Measurements from ENCODE around the gene TTLL8. TPM values are rescaled to one million over a fixed set of nuclear protein-coding genes. Genes with fewer than 3 reads are reported as not detected.

Gene TTLL8
- total RNA-seq, 4 donors from 2014 or later = not detected

- Histone ChIP-seq H3K27me3 (peaks cover 0 to 62% (median under 1%) of the 10 kb centered on the region in 4 donors), H3K27ac (replicated peaks in 1 of 4) (no peak overlapping the region), H3K4me3 (no peak overlapping the region), H3K36me3 (no peaks in the 10 kb centered on the region), H3K4me1 (no peaks in the 10 kb centered on the region), H3K9me3 (peaks cover 0 to 23% (median 15%) of the 10 kb centered on the region in 4 donors)
- 90% methylated on average over 35 of the region's 36 CpGs for WGBS
- DNase-seq (ENCODE audit: extremely low spot score) = no peak
- TF ChIP-seq CTCF (IDR thresholded peaks at IDR 0.05) = no peak
- no peak for TF ChIP-seq POLR2A (IDR thresholded peaks at IDR 0.05; ENCODE audit: low read depth)
- TF ChIP-seq POLR2AphosphoS5 (IDR thresholded peaks at IDR 0.05) = no peak
- TF ChIP-seq EP300 (IDR thresholded peaks at IDR 0.05) = no peak
- intact Hi-C loops (cut with DNase I) = no loop called here
These were observed 8.6 kb downstream of the TTLL8 start for GRCh38 chr22:50049299-50050195.

- DNase-seq (ENCODE audit: extremely low spot score) = no peak
- Histone ChIP-seq H3K4me1 (no peaks in the 10 kb centered on the region), H3K36me3 (no peaks in the 10 kb centered on the region), H3K9me3 (peaks cover 0 to 16% (median 11%) of the 10 kb centered on the region in 4 donors), H3K4me3 (no peak overlapping the region), H3K27me3 (peaks cover 0 to 64% (median 4%) of the 10 kb centered on the region in 4 donors), H3K27ac (replicated peaks in 1 of 4) (no peak overlapping the region)
- intact Hi-C loops (cut with DNase I) = no loop called here
- 79% methylated on average over 14 of the region's 17 CpGs for WGBS
- TF ChIP-seq CTCF (IDR thresholded peaks at IDR 0.05) (no peak), POLR2A (IDR thresholded peaks at IDR 0.05; ENCODE audit: low read depth) (no peak), EP300 (IDR thresholded peaks at IDR 0.05) (no peak), POLR2AphosphoS5 (IDR thresholded peaks at IDR 0.05) (no peak)
These were observed 9.3 kb downstream of the TTLL8 start for GRCh38 chr22:50048836-50049235.

- no peak for TF ChIP-seq EP300 (IDR thresholded peaks at IDR 0.05)
- TF ChIP-seq CTCF (IDR thresholded peaks at IDR 0.05) = no peak
- TF ChIP-seq POLR2AphosphoS5 (IDR thresholded peaks at IDR 0.05) = no peak
- H3K27ac ChIP-seq (replicated peaks in 1 of 4) = no peak overlapping the region
- WGBS = 84% methylated on average over 10 of the region's 12 CpGs
- no peak for DNase-seq (ENCODE audit: extremely low spot score)
- H3K4me1 ChIP-seq = no peaks in the 10 kb centered on the region
- peaks cover 0 to 10% (median 5%) of the 10 kb centered on the region in 4 donors for H3K9me3 ChIP-seq
- peaks cover 0 to 64% (median 5%) of the 10 kb centered on the region in 4 donors for H3K27me3 ChIP-seq
- H3K36me3 ChIP-seq = no peaks in the 10 kb centered on the region
- H3K4me3 ChIP-seq = no peak overlapping the region
- intact Hi-C loops (cut with DNase I) = no loop called here
These were observed 9.9 kb downstream of the TTLL8 start for GRCh38 chr22:50048061-50048765.

- WGBS = 81% methylated on average over 11 of the region's 16 CpGs
- no peaks in the 10 kb centered on the region for H3K4me1 ChIP-seq
- no peaks in the 10 kb centered on the region for H3K36me3 ChIP-seq
- peaks cover 0 to 71% (median 5%) of the 10 kb centered on the region in 4 donors for H3K27me3 ChIP-seq
- no peak overlapping the region for H3K27ac ChIP-seq (replicated peaks in 1 of 4)
- TF ChIP-seq POLR2AphosphoS5 (IDR thresholded peaks at IDR 0.05) (no peak), POLR2A (IDR thresholded peaks at IDR 0.05; ENCODE audit: low read depth) (no peak), CTCF (IDR thresholded peaks at IDR 0.05) (no peak), EP300 (IDR thresholded peaks at IDR 0.05) (no peak)
- H3K4me3 ChIP-seq = no peak overlapping the region
- DNase-seq (ENCODE audit: extremely low spot score) = no peak
- H3K9me3 ChIP-seq = peaks cover 0 to 2% (median 0%) of the 10 kb centered on the region in 4 donors
- intact Hi-C loops (cut with DNase I) = no loop called here
These were observed 10.8 kb downstream of the TTLL8 start for GRCh38 chr22:50047346-50047745.

Data from esophagus muscularis mucosa (tissue), 4 donors.